NB4 (cell line): ENCODE results near the gene PRH2.

ENCODE experiments used
- CTCF ChIP-seq: IDR thresholded peaks from one replicate; pipeline ENCODE4 v1.5.1; 2012; ENCODE audit warnings: low read depth, low read length
- MAX ChIP-seq: IDR thresholded peaks from 2 replicates; pipeline ENCODE4 v1.6.1; 2011; ENCODE audit warnings: low read depth, low read length
- POLR2A ChIP-seq: IDR thresholded peaks from 2 replicates; pipeline ENCODE4 v1.6.1; 2011; ENCODE audit warnings: mild to moderate bottlenecking; ENCODE audit not compliant: insufficient read length; ENCODE audit errors: extremely low read depth

GRCh38 chr12:10926269-10926668 is 2.8 kb upstream of the PRH2 start:
- no peak for TF ChIP-seq CTCF
- no peak for TF ChIP-seq POLR2A
- TF ChIP-seq MAX, result no peak
